ENCODE results near the gene ABHD18.
"Not testable (repeated sequence)": the region's sequence is repeated elsewhere in the genome, so short reads cannot be mapped to it uniquely, and the experiment has no call there.

ABHD18 gene

GRCh38 chr4:127967141-127967775 lies 2.1 kb downstream of the ABHD18 start:
- Mint-ChIP-seq H3K36me3 (peaks cover 18% of the 10 kb centered on the region), H3K27ac (no peak overlapping the region), H3K4me3 (no peak overlapping the region), H3K4me1 (peaks cover 41% of the 10 kb centered on the region), H3K27me3 (no peaks in the 10 kb centered on the region), H3K9me3 (no peaks in the 10 kb centered on the region)
- CTCF ChIA-PET = no interaction called here
- DNase-seq = no peak

- H3K27me3 Mint-ChIP-seq = no peaks in the 10 kb centered on the region
- no peaks in the 10 kb centered on the region for H3K9me3 Mint-ChIP-seq
- H3K4me3 Mint-ChIP-seq = peak overlapping the region; percentile 10
- H3K36me3 Mint-ChIP-seq = peaks cover 16% of the 10 kb centered on the region
- H3K4me1 Mint-ChIP-seq = peaks cover 30% of the 10 kb centered on the region
- CTCF ChIA-PET = no interaction called here
- DNase-seq = no peak
- peak overlapping the region; percentile 74 for H3K27ac Mint-ChIP-seq
Measured at GRCh38 chr4:127968586-127968985, 3.4 kb downstream of the ABHD18 start.

GRCh38 chr4:127970925-127971324 lies 5.7 kb downstream of the ABHD18 start:
- H3K27ac Mint-ChIP-seq, H3K4me3 Mint-ChIP-seq, CTCF ChIA-PET, H3K27me3 Mint-ChIP-seq, DNase-seq, H3K9me3 Mint-ChIP-seq: not testable (repeated sequence)
- Mint-ChIP-seq H3K36me3 (peaks cover 22% of the 10 kb centered on the region), H3K4me1 (peaks cover 28% of the 10 kb centered on the region)

- Mint-ChIP-seq H3K36me3 (peaks cover 22% of the 10 kb centered on the region), H3K4me3 (no peak overlapping the region), H3K4me1 (peaks cover 6% of the 10 kb centered on the region), H3K27ac (no peak overlapping the region), H3K9me3 (no peaks in the 10 kb centered on the region), H3K27me3 (no peaks in the 10 kb centered on the region)
- CTCF ChIA-PET = no interaction called here
- no peak for DNase-seq
Measured at GRCh38 chr4:127975121-127975770, 10.0 kb downstream of the ABHD18 start.

GRCh38 chr4:127978930-127979329 lies 13.7 kb downstream of the ABHD18 start:
- Mint-ChIP-seq H3K27ac (no peak overlapping the region), H3K4me1 (peaks cover 4% of the 10 kb centered on the region), H3K36me3 (peaks cover 15% of the 10 kb centered on the region), H3K27me3 (no peaks in the 10 kb centered on the region), H3K4me3 (no peak overlapping the region), H3K9me3 (no peaks in the 10 kb centered on the region)
- CTCF ChIA-PET = interaction anchor here (0.6 to 1.7 kb wide), 2 partner anchors 13 kb away, joined by 3 read pairs; partner anchors contain the start of gene ABHD18
- DNase-seq = no peak

- CTCF ChIA-PET = no interaction called here
- Mint-ChIP-seq H3K27me3 (no peaks in the 10 kb centered on the region), H3K36me3 (peaks cover 15% of the 10 kb centered on the region), H3K4me1 (no peaks in the 10 kb centered on the region), H3K4me3 (no peak overlapping the region), H3K9me3 (no peaks in the 10 kb centered on the region), H3K27ac (no peak overlapping the region)
- DNase-seq = no peak
Measured at GRCh38 chr4:127982445-127982844, 17.2 kb downstream of the ABHD18 start.

- Mint-ChIP-seq H3K36me3 (peaks cover 20% of the 10 kb centered on the region), H3K4me3 (no peak overlapping the region), H3K4me1 (no peaks in the 10 kb centered on the region), H3K27ac (no peak overlapping the region), H3K9me3 (no peaks in the 10 kb centered on the region), H3K27me3 (no peaks in the 10 kb centered on the region)
- CTCF ChIA-PET = interaction anchor here (0.6 kb wide), 1 partner anchor 18 kb away, joined by 3 read pairs; no protein-coding TSS in a partner anchor
- no peak for DNase-seq
Measured at GRCh38 chr4:127985989-127986388, 20.8 kb downstream of the ABHD18 start.

- Mint-ChIP-seq H3K4me3 (no peak overlapping the region), H3K27me3 (no peaks in the 10 kb centered on the region), H3K4me1 (peaks cover 11% of the 10 kb centered on the region), H3K9me3 (no peaks in the 10 kb centered on the region), H3K27ac (no peak overlapping the region), H3K36me3 (peaks cover 32% of the 10 kb centered on the region)
- no peak for DNase-seq
- CTCF ChIA-PET = no interaction called here
Measured at GRCh38 chr4:127988638-127989037, 23.4 kb downstream of the ABHD18 start.

- CTCF ChIA-PET = no interaction called here
- peak overlapping the region; percentile 77 for H3K27ac Mint-ChIP-seq
Measured at GRCh38 chr4:127993151-127993550, 27.9 kb downstream of the ABHD18 start.

GRCh38 chr4:127995776-127996175 lies 30.6 kb downstream of the ABHD18 start:
- H3K36me3 Mint-ChIP-seq = peaks cover 52% of the 10 kb centered on the region
- no peak overlapping the region for H3K4me3 Mint-ChIP-seq
- H3K27ac Mint-ChIP-seq = no peak overlapping the region
- no peak for DNase-seq
- peaks cover 1% of the 10 kb centered on the region for H3K9me3 Mint-ChIP-seq
- CTCF ChIA-PET = no interaction called here
- H3K27me3 Mint-ChIP-seq = no peaks in the 10 kb centered on the region
- H3K4me1 Mint-ChIP-seq = peaks cover 14% of the 10 kb centered on the region

More at GRCh38 chr4:127993151-127993550, 27.9 kb downstream of the ABHD18 start:
- H3K4me3 Mint-ChIP-seq = no peak overlapping the region
- H3K36me3 Mint-ChIP-seq = peaks cover 45% of the 10 kb centered on the region
- H3K4me1 Mint-ChIP-seq = peaks cover 11% of the 10 kb centered on the region
- no peaks in the 10 kb centered on the region for H3K27me3 Mint-ChIP-seq
- no peaks in the 10 kb centered on the region for H3K9me3 Mint-ChIP-seq
- DNase-seq = no peak

GRCh38 chr4:127996521-127996920 lies 31.3 kb downstream of the ABHD18 start:
- H3K27me3 Mint-ChIP-seq, DNase-seq, H3K4me3 Mint-ChIP-seq, H3K9me3 Mint-ChIP-seq, H3K27ac Mint-ChIP-seq, CTCF ChIA-PET: not testable (repeated sequence)
- Mint-ChIP-seq H3K4me1 (peaks cover 21% of the 10 kb centered on the region), H3K36me3 (peaks cover 55% of the 10 kb centered on the region)

GRCh38 chr4:127997534-127998388 lies 32.6 kb downstream of the ABHD18 start:
- peaks cover 55% of the 10 kb centered on the region for H3K36me3 Mint-ChIP-seq
- H3K27me3 Mint-ChIP-seq = no peaks in the 10 kb centered on the region
- peaks cover 1% of the 10 kb centered on the region for H3K9me3 Mint-ChIP-seq
- H3K4me1 Mint-ChIP-seq = peaks cover 21% of the 10 kb centered on the region
- CTCF ChIA-PET = no interaction called here
- DNase-seq = no peak
- no peak overlapping the region for H3K4me3 Mint-ChIP-seq
- peak overlapping the region; percentile 78 for H3K27ac Mint-ChIP-seq

- Mint-ChIP-seq H3K4me1 (peaks cover 3% of the 10 kb centered on the region), H3K27me3 (no peaks in the 10 kb centered on the region), H3K9me3 (no peaks in the 10 kb centered on the region), H3K27ac (no peak overlapping the region), H3K36me3 (peaks cover 18% of the 10 kb centered on the region), H3K4me3 (no peak overlapping the region)
- CTCF ChIA-PET = no interaction called here
- DNase-seq = no peak
Measured at GRCh38 chr4:128006592-128006991, 41.4 kb downstream of the ABHD18 start.

- no peak overlapping the region for H3K4me3 Mint-ChIP-seq
- CTCF ChIA-PET = no interaction called here
- no peaks in the 10 kb centered on the region for H3K27me3 Mint-ChIP-seq
- DNase-seq = no peak
- H3K9me3 Mint-ChIP-seq = no peaks in the 10 kb centered on the region
- H3K27ac Mint-ChIP-seq = no peak overlapping the region
- H3K4me1 Mint-ChIP-seq = no peaks in the 10 kb centered on the region
- peaks cover 20% of the 10 kb centered on the region for H3K36me3 Mint-ChIP-seq
Measured at GRCh38 chr4:128009428-128009827, 44.2 kb downstream of the ABHD18 start.

All from activated naive CD4-positive, alpha-beta T cell treated with anti-CD3 and anti-CD28 coated beads, Interleukin-2, amount 10 ng/mL, durations not matched to agents 7 days and 5 days (primary cell).